Astrocyte (in vitro differentiated cells and primary cell): ENCODE data around the gene PYY. TPM values are rescaled to one million over a fixed set of nuclear protein-coding genes. Genes with fewer than 3 reads are reported as not detected.
"Not testable (repeated sequence)": the region's sequence is repeated elsewhere in the genome, so short reads cannot be mapped to it uniquely, and the experiment has no call there.

Experiments
- DNase-seq: peaks from one replicate; pipeline ENCODE4 v3.0.0-alpha.2; 2010; ENCODE audit warnings: low read depth
- FAIRE-seq: peaks from 2 replicates; lab custom pipeline; 2011; peaks lifted over from hg19 to GRCh38; lab: Jason Lieb, UNC
- H2AFZ ChIP-seq: 2 replicates; pipeline ENCODE4 v1.6.0; 2012; ENCODE audit warnings: low read depth, low read length, inconsistent platforms
- H3K27ac ChIP-seq: 2 replicates; pipeline ENCODE4 v1.5.1; 2011; ENCODE audit warnings: low read depth, low read length, inconsistent platforms
- H3K27me3 ChIP-seq: 2 replicates; pipeline ENCODE4 v1.6.0; 2011; ENCODE audit warnings: low read length, inconsistent platforms; ENCODE audit not compliant: insufficient read depth
- H3K36me3 ChIP-seq: 2 replicates; pipeline ENCODE4 v1.5.1; 2011; ENCODE audit warnings: low read length, inconsistent platforms; ENCODE audit not compliant: insufficient read depth
- H3K4me1 ChIP-seq: 2 replicates; pipeline ENCODE4 v1.5.1; 2011; ENCODE audit warnings: low read length, inconsistent platforms; ENCODE audit not compliant: insufficient read depth
- H3K4me2 ChIP-seq: 2 replicates; pipeline ENCODE4 v1.6.0; 2012; ENCODE audit warnings: low read length, inconsistent platforms
- H3K4me3 ChIP-seq: 2 replicates; pipeline ENCODE4 v1.5.1; 2011; ENCODE audit warnings: low read depth, mild to moderate bottlenecking, low read length, inconsistent platforms; ENCODE audit not compliant: insufficient read depth
- H3K79me2 ChIP-seq: 2 replicates; pipeline ENCODE4 v1.6.0; 2012; ENCODE audit warnings: mild to moderate bottlenecking, low read length, inconsistent platforms; ENCODE audit not compliant: insufficient read depth
- H3K9ac ChIP-seq: 2 replicates; pipeline ENCODE4 v1.6.0; 2012; ENCODE audit warnings: mild to moderate bottlenecking, low read length, inconsistent platforms
- H3K9me3 ChIP-seq: 2 replicates; pipeline ENCODE4 v1.5.1; 2012; ENCODE audit warnings: low read depth, mild to moderate bottlenecking, low read length, inconsistent platforms; ENCODE audit not compliant: insufficient read depth
- H4K20me1 ChIP-seq: 2 replicates; pipeline ENCODE4 v1.6.0; 2012; ENCODE audit warnings: low read length, inconsistent platforms; ENCODE audit not compliant: insufficient read depth
- H3K27ac Mint-ChIP-seq: one replicate; pipeline ENCODE4 v1.8.0; 2021; ENCODE audit warnings: mild to moderate bottlenecking, mixed read lengths; ENCODE audit not compliant: unreplicated experiment
- H3K27me3 Mint-ChIP-seq: one replicate; pipeline ENCODE4 v1.8.0; 2021; ENCODE audit warnings: low read depth, mixed read lengths; ENCODE audit not compliant: unreplicated experiment
- H3K36me3 Mint-ChIP-seq: one replicate; pipeline ENCODE4 v1.8.0; 2021; ENCODE audit warnings: low read depth, mixed read lengths; ENCODE audit not compliant: unreplicated experiment
- H3K4me1 Mint-ChIP-seq: one replicate; pipeline ENCODE4 v1.8.0; 2021; ENCODE audit warnings: low read depth, mixed read lengths; ENCODE audit not compliant: unreplicated experiment
- H3K4me3 Mint-ChIP-seq: one replicate; pipeline ENCODE4 v1.8.0; 2021; ENCODE audit warnings: mild to moderate bottlenecking, moderate library complexity, mixed read lengths; ENCODE audit not compliant: unreplicated experiment
- H3K9me3 Mint-ChIP-seq: one replicate; pipeline ENCODE4 v1.8.0; 2021; ENCODE audit warnings: mild to moderate bottlenecking, mixed read lengths; ENCODE audit not compliant: unreplicated experiment
- CTCF ChIP-seq: IDR thresholded peaks from 2 replicates; pipeline ENCODE4 v1.5.1; 2011; ENCODE audit warnings: low read depth, mild to moderate bottlenecking, inconsistent platforms, low read length, moderate library complexity; ENCODE audit not compliant: insufficient read depth
- EZH2 ChIP-seq: IDR thresholded peaks from 2 replicates; pipeline ENCODE4 v1.6.1; 2012; ENCODE audit warnings: mild to moderate bottlenecking, low read length, inconsistent platforms; ENCODE audit not compliant: insufficient read depth
- total RNA-seq: library from RNA; stranded (reverse); gene quantifications from 2 replicates; pipeline ENCODE4 v1.2.1, GENCODE V29; 2021

The PYY gene
- total RNA-seq, 1 donor from 2014 or later, result not detected

GRCh38 chr17:43998552-43998951, 44.8 kb upstream of the PYY start:
- no peak overlapping the region for H2AFZ ChIP-seq
- Mint-ChIP-seq H3K4me3 (no peak overlapping the region), H3K4me1 (peaks cover 4% of the 10 kb centered on the region), H3K36me3 (peaks cover 2% of the 10 kb centered on the region), H3K27me3 (peaks cover 18% of the 10 kb centered on the region), H3K9me3 (peaks cover 4% of the 10 kb centered on the region), H3K27ac (no peak overlapping the region)
- no peaks in the 10 kb centered on the region for H3K9me3 ChIP-seq
- FAIRE-seq (peak; percentile 26), DNase-seq (peak; percentile 58)
- no peak overlapping the region for H3K4me3 ChIP-seq
- H3K27me3 ChIP-seq, result peaks cover 9% of the 10 kb centered on the region
- H3K4me1 ChIP-seq, result peaks cover 16% of the 10 kb centered on the region
- no peaks in the 10 kb centered on the region for H3K79me2 ChIP-seq
- H3K9ac ChIP-seq, result no peak overlapping the region
- H3K4me2 ChIP-seq, result no peak overlapping the region
- no peak for TF ChIP-seq CTCF
- no peak for TF ChIP-seq EZH2
- no peak overlapping the region for H3K27ac ChIP-seq
- no peaks in the 10 kb centered on the region for H3K36me3 ChIP-seq
- no peaks in the 10 kb centered on the region for H4K20me1 ChIP-seq

- DNase-seq, H3K4me1 Mint-ChIP-seq, H3K27ac Mint-ChIP-seq, H3K4me2 ChIP-seq, H3K9ac ChIP-seq, H4K20me1 ChIP-seq, H3K36me3 ChIP-seq, H3K4me1 ChIP-seq, H3K27ac ChIP-seq, H3K27me3 ChIP-seq, H2AFZ ChIP-seq, H3K9me3 Mint-ChIP-seq, H3K79me2 ChIP-seq, H3K4me3 ChIP-seq, H3K36me3 Mint-ChIP-seq, H3K9me3 ChIP-seq, H3K4me3 Mint-ChIP-seq, FAIRE-seq: not testable (repeated sequence)
- H3K27me3 Mint-ChIP-seq, result peaks cover 18% of the 10 kb centered on the region
These were observed 43.4 kb upstream of the PYY start for GRCh38 chr17:43997180-43997579.

- Mint-ChIP-seq H3K4me1 (peaks cover 4% of the 10 kb centered on the region), H3K27ac (no peak overlapping the region), H3K4me3 (no peak overlapping the region), H3K9me3 (no peaks in the 10 kb centered on the region), H3K27me3 (peaks cover 12% of the 10 kb centered on the region), H3K36me3 (peaks cover 2% of the 10 kb centered on the region)
- TF ChIP-seq CTCF (no peak), EZH2 (no peak)
- Histone ChIP-seq H3K9me3 (no peaks in the 10 kb centered on the region), H3K4me1 (peaks cover 8% of the 10 kb centered on the region), H2AFZ (no peak overlapping the region), H3K4me3 (no peak overlapping the region), H3K9ac (no peak overlapping the region), H3K79me2 (no peaks in the 10 kb centered on the region), H3K27ac (no peak overlapping the region), H3K27me3 (peaks cover 9% of the 10 kb centered on the region), H3K36me3 (no peaks in the 10 kb centered on the region), H4K20me1 (no peaks in the 10 kb centered on the region), H3K4me2 (peak overlapping the region; percentile 81)
- no peak for FAIRE-seq
- DNase-seq, result no peak
These were observed 41.4 kb upstream of the PYY start for GRCh38 chr17:43995150-43995471.
